GM23338 (cell line): ENCODE data around the gene ARL4A. TPM values are rescaled to one million over a fixed set of nuclear protein-coding genes. Genes with fewer than 3 reads are reported as not detected.

Source experiments
- CREB1 ChIP-seq: fragments of 250-450 bp; sonication (Bioruptor Pico); IDR thresholded peaks from 2 replicates; pipeline ENCODE4 v1.5.0; 2020; ENCODE audit warnings: low read depth, mild to moderate bottlenecking, moderate library complexity
- JUNB ChIP-seq: IDR thresholded peaks from one replicate; pipeline ENCODE4 v1.6.1; 2016; ENCODE audit warnings: antibody characterized with exemption; ENCODE audit not compliant: unreplicated experiment
- NANOG ChIP-seq: IDR thresholded peaks from 2 replicates; pipeline ENCODE4 v1.6.1; 2016; ENCODE audit warnings: antibody characterized with exemption, borderline replicate concordance
- POLR2AphosphoS5 ChIP-seq: IDR thresholded peaks from 2 replicates; pipeline ENCODE4 v1.6.1; 2016; ENCODE audit warnings: antibody characterized with exemption, low read depth
- REST ChIP-seq: IDR thresholded peaks from one replicate; pipeline ENCODE4 v1.6.1; 2018; ENCODE audit warnings: antibody characterized with exemption; ENCODE audit not compliant: unreplicated experiment
- ZNF114 ChIP-seq: fragments of 250-450 bp; sonication (Bioruptor Pico); IDR thresholded peaks from 2 replicates; pipeline ENCODE4 v1.5.0; 2020; ENCODE audit warnings: mild to moderate bottlenecking, moderate library complexity
- ZNF462 ChIP-seq: fragments of 250-450 bp; sonication (Bioruptor Pico); IDR thresholded peaks from 2 replicates; pipeline ENCODE4 v1.5.0; 2020; ENCODE audit warnings: mild to moderate bottlenecking, moderate library complexity
- polyA plus RNA-seq: library from polyadenylated mRNA; unstranded; fragments of >200 nt; fragmentation: Nextera tagmentation; extraction: Ambion mirVana; gene quantifications from 2 replicates; pipeline ENCODE4 v1.2.1, GENCODE V29; 2016
- total RNA-seq: library from RNA; depleted of rRNA; stranded (reverse); fragments of >200 nt; shearing (Covaris generic); gene quantifications from 2 replicates; pipeline ENCODE4 v1.2.3, GENCODE V29; 2014
- TF ChIP-seq, protein P1 (sequence below): IDR thresholded peaks from 2 replicates; pipeline ENCODE4 v1.6.1; 2016; ENCODE audit warnings: antibody characterized with exemption

The ARL4A gene
- total and polyA plus RNA-seq, 2 experiments from 2014 or later = 48.9 to 82.5 TPM

- TF ChIP-seq REST (no peak), JUNB (no peak), ZNF114 (CRISPR knock-in tag) (no peak), CREB1 (no peak), NANOG (no peak), ZNF462 (CRISPR knock-in tag) (no peak), POLR2AphosphoS5 (no peak)
- TF ChIP-seq, protein P1, sequence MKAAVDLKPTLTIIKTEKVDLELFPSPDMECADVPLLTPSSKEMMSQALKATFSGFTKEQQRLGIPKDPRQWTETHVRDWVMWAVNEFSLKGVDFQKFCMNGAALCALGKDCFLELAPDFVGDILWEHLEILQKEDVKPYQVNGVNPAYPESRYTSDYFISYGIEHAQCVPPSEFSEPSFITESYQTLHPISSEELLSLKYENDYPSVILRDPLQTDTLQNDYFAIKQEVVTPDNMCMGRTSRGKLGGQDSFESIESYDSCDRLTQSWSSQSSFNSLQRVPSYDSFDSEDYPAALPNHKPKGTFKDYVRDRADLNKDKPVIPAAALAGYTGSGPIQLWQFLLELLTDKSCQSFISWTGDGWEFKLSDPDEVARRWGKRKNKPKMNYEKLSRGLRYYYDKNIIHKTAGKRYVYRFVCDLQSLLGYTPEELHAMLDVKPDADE = no peak
Observed at GRCh38 chr7:12730523-12730922, 43.1 kb downstream of the ARL4A start (continued).
